ENCODE data around the gene RAD9B. TPM values are rescaled to one million over a fixed set of nuclear protein-coding genes. Genes with fewer than 3 reads are reported as not detected.

RAD9B gene
- total and polyA plus RNA-seq, 2 of the 13 experiments (the other 11 are each of a cell fraction or from before 2014, with no cell fraction given) = 0.05 to 0.38 TPM

DNA sequence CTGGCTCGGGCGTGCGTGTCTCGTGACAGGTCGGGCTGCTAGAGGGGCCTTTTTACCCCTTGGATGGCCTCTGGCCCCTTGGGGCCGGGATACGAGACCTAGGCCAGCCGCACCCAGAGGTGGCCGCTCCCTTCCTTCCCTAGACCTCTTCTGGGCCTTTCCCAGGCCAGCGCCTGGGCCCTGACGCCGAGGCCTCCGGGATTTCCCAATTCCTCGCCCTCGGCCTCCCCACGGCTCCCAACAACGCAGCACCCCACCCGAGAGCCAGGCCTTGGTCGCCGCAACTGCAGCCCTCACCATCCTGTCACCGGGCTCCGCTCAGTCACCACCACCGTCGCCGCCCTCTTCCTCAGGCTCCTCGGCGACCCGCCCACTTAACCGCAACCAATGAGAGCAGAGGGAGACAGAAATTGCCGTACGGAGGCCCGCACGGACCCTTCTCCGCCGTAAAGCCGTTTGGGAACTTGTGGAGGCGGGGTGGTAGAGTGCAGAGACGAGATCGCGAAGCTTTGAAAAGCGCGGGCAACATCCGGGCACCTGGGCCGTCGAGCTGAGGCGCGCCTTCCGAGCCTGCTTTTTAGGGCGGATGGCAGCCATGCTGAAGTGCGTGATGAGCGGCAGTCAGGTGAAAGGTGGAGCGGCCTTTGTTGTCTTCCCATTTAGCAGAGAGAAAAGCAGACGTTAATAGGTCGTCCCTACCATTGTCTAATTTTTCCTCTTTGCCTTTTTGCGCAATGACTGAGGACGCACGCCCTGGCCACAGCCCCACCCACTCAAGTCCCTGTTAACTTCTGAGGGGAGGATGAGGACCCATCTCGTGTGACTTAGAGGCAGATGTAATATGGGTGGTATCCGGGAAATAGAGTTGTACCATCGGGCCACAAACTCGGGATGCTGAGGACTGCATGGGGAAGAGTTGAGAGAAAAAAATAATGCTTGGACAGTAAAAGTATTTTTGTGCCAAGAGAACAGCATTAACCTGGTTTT is at the start of gene RAD9B, which contains the start of gene VPS29 (continued):
- TF ChIP-seq ZNF484 (CRISPR knock-in tag; IDR thresholded peaks at IDR 0.05; ENCODE audit: borderline replicate concordance, low read depth) (no peak), CTCF (CRISPR knock-in tag; IDR thresholded peaks at IDR 0.05) (no peak; the same call in 1 of the 2 replicates), RELA (CRISPR knock-in tag; IDR thresholded peaks at IDR 0.05) (no peak), ZFP36 (IDR thresholded peaks at IDR 0.05; ENCODE audit: borderline replicate concordance, low read depth, low read length, partially characterized antibody) (no peak), ZFP1 (CRISPR knock-in tag; IDR thresholded peaks at IDR 0.05) (peak; percentile 45; the same call in 1 of the 2 replicates), ZMYM2 (CRISPR knock-in tag; IDR thresholded peaks at IDR 0.05) (peak; percentile 90), ZNF180 (CRISPR knock-in tag; IDR thresholded peaks at IDR 0.05; ENCODE audit: borderline replicate concordance, low read depth) (no peak), ZNF354B (CRISPR knock-in tag; IDR thresholded peaks at IDR 0.05) (0 out of 2 replicates have a peak, but pooled peaks have one; percentile 42), ZNF362 (CRISPR knock-in tag; IDR thresholded peaks at IDR 0.05; ENCODE audit: borderline replicate concordance) (0 out of 2 replicates have a peak, but pooled peaks have one; percentile 48), SOX6 (IDR thresholded peaks at IDR 0.05) (no peak), SOX6 (CRISPR knock-in tag; IDR thresholded peaks at IDR 0.05) (peak; percentile 84), MAF1 (CRISPR knock-in tag; IDR thresholded peaks at IDR 0.05; ENCODE audit: borderline replicate concordance) (peak; percentile 89; the same call in 1 of the 2 replicates), ZNF652 (CRISPR knock-in tag; IDR thresholded peaks at IDR 0.05; ENCODE audit: borderline replicate concordance, low read depth) (peak; percentile 14; the same call in 1 of the 2 replicates), HNRNPLL (IDR thresholded peaks at IDR 0.05; ENCODE audit: low read depth, low read length, poor library complexity, severe bottlenecking) (peak; percentile 84), TRIM24 (CRISPR knock-in tag; IDR thresholded peaks at IDR 0.05) (no peak), NPAS2 (CRISPR knock-in tag; IDR thresholded peaks at IDR 0.05; ENCODE audit: borderline replicate concordance) (no peak), PLRG1 (conservative IDR thresholded peaks at IDR 0.05) (no peak), MTERF4 (CRISPR knock-in tag; IDR thresholded peaks at IDR 0.05) (peak; percentile 86), NR2F6 (IDR thresholded peaks at IDR 0.05) (peak; percentile 23; the same call in 1 of the 2 replicates), NR2F6 (CRISPR knock-in tag; IDR thresholded peaks at IDR 0.05) (peak; percentile 69), MTA3 (CRISPR knock-in tag; IDR thresholded peaks at IDR 0.05) (no peak), SUZ12 (IDR thresholded peaks at IDR 0.05; ENCODE audit: low read depth, low read length) (no peak), SIN3A (IDR thresholded peaks at IDR 0.05; ENCODE audit: borderline replicate concordance, low read depth, low read length) (peak; percentile 85; the same call in 1 of the 2 replicates), ZNF557 (CRISPR knock-in tag; IDR thresholded peaks at IDR 0.05) (peak; percentile 97), ZNF256 (CRISPR knock-in tag; conservative IDR thresholded peaks at IDR 0.05) (peak; percentile 97), ZBTB2 (CRISPR knock-in tag; IDR thresholded peaks at IDR 0.05; ENCODE audit: low read depth) (peak; percentile 89)

Data from HepG2 (cell line).